VCaP (cell line): ENCODE data around the gene PTGDS.
A peak's percentile ranks its signal among the peaks of the same experiment; 100 is the strongest.

Source experiments
- H3K27ac ChIP-seq: fragments of 450-650 bp; 2 replicates; pipeline ENCODE4 v1.5.1; 2017
- TF ChIP-seq, protein P1 (sequence below): fragments of 450-650 bp; conservative IDR thresholded peaks from 2 replicates; pipeline ENCODE4 v1.5.1; 2017; ENCODE audit warnings: mild to moderate bottlenecking, moderate library complexity

Gene PTGDS

DNA sequence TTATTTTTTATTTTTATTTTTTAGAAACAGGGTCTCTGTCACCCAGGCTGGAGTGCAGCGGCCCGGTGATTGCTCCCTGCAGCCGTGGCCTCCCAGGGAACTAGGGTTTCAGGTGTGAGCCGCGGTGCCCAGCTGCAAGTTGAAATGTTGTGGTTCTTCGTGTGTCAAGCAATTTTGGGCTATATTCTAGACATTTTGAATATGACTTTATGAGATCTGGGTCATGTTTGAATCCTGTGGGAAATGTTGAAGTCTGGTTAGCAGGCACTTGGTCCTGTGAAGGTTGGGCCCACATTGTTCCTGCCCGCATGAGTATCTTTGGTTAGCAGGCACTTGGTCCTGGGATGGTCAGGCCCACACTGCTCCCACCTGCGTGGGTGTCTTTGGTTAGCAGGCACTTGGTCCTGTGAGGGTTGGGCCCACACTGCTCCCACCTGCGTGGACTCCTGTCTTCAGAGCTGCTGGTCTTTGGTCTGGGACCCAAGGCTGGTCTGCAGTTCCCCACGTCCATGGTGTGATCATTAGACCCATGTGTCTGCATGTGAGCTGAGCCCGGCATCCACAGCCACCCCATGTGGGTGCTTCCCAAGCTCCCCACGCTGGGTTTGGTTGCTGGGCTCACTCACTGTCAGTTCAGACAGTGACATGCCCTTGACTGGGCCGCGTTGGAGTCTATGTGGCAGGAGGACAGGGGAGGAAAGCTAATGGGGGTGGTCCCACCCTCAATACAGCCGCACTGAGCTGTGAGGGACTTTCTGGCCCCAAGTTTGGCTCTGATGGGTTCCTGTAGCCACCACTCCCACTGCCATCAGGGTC lies 39.9 kb upstream of the PTGDS start:
- no peak overlapping the region for H3K27ac ChIP-seq
- TF ChIP-seq, protein P1, sequence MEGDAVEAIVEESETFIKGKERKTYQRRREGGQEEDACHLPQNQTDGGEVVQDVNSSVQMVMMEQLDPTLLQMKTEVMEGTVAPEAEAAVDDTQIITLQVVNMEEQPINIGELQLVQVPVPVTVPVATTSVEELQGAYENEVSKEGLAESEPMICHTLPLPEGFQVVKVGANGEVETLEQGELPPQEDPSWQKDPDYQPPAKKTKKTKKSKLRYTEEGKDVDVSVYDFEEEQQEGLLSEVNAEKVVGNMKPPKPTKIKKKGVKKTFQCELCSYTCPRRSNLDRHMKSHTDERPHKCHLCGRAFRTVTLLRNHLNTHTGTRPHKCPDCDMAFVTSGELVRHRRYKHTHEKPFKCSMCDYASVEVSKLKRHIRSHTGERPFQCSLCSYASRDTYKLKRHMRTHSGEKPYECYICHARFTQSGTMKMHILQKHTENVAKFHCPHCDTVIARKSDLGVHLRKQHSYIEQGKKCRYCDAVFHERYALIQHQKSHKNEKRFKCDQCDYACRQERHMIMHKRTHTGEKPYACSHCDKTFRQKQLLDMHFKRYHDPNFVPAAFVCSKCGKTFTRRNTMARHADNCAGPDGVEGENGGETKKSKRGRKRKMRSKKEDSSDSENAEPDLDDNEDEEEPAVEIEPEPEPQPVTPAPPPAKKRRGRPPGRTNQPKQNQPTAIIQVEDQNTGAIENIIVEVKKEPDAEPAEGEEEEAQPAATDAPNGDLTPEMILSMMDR, result no peak

DNA sequence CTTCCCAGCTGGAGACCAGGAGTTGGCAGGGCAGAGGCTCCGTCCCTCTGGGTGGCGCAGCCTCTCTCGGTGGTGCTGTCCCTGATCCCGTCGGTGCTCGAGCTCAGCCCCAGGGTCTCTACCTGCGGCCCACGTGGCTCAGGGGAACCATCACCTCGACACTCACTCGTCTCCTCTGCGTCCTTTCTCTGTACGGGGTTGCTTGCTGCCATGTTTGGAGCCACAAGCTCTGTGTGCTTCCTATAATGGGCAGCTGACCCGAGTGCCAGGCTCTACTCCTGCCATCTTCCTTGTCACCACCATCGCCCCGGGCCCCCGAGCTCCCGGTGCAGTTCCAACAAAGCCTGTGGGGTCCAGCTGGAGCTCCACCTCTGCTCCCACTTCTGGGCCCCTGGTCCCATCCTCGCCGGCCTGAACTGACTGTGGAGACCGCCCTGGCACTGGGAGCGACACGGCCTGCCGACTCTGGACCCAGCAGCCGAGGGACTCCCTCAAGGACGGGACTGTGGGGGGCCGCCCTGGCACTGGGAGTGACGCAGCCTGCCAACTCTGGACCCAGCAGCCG lies 37.8 kb upstream of the PTGDS start:
- TF ChIP-seq, protein P1, result no peak
- H3K27ac ChIP-seq, result no peak overlapping the region

- TF ChIP-seq, protein P1, result no peak
- H3K27ac ChIP-seq, result no peak overlapping the region
These were observed 37.2 kb upstream of the PTGDS start for GRCh38 chr9:136939996-136940525.

GRCh38 chr9:136940526-136941230 lies 36.6 kb upstream of the PTGDS start:
- H3K27ac ChIP-seq, result no peak overlapping the region
- TF ChIP-seq, protein P1, result no peak

GRCh38 chr9:136941231-136942111 lies 35.8 kb upstream of the PTGDS start:
- no peak overlapping the region for H3K27ac ChIP-seq
- TF ChIP-seq, protein P1, result no peak

- H3K27ac ChIP-seq, result peak overlapping the region; percentile 97; the same call in 1 of the 2 replicates
- TF ChIP-seq, protein P1, result no peak
These were observed 35.0 kb upstream of the PTGDS start for GRCh38 chr9:136942112-136942880.
